PC-3 (cell line): ENCODE results near the gene ACBD6.

ENCODE experiments used
- CTCF ChIP-seq: fragments of 300-600 bp; sonication (generic); conservative IDR thresholded peaks from 2 replicates; pipeline ENCODE4 v1.5.1; 2017; ENCODE audit warnings: antibody characterized with exemption, low read depth, mild to moderate bottlenecking, low read length
- EZH2 ChIP-seq: fragments of 300-600 bp; sonication (generic); IDR thresholded peaks from one replicate; pipeline ENCODE4 v1.6.1; 2017; ENCODE audit warnings: antibody characterized with exemption, mild to moderate bottlenecking, low read length; ENCODE audit not compliant: unreplicated experiment
- EZH2phosphoT487 ChIP-seq: fragments of 300-600 bp; sonication (generic); IDR thresholded peaks from 2 replicates; pipeline ENCODE4 v1.6.1; 2018; ENCODE audit warnings: mild to moderate bottlenecking, antibody characterized with exemption, low read length, borderline replicate concordance

GRCh38 chr1:180310095-180310494 is 192.3 kb downstream of the ACBD6 start:
- no peak for TF ChIP-seq CTCF
- TF ChIP-seq EZH2phosphoT487: no peak
- no peak for TF ChIP-seq EZH2
